GM12801 (cell line): ENCODE data around the gene TSPO2.

Experiments used
- TF ChIP-seq, protein P1 (sequence below): IDR thresholded peaks from one replicate; pipeline ENCODE4 v1.5.1; 2011; ENCODE audit warnings: control low read depth; ENCODE audit not compliant: insufficient read length; ENCODE audit errors: extremely low read depth

TSPO2 gene

DNA sequence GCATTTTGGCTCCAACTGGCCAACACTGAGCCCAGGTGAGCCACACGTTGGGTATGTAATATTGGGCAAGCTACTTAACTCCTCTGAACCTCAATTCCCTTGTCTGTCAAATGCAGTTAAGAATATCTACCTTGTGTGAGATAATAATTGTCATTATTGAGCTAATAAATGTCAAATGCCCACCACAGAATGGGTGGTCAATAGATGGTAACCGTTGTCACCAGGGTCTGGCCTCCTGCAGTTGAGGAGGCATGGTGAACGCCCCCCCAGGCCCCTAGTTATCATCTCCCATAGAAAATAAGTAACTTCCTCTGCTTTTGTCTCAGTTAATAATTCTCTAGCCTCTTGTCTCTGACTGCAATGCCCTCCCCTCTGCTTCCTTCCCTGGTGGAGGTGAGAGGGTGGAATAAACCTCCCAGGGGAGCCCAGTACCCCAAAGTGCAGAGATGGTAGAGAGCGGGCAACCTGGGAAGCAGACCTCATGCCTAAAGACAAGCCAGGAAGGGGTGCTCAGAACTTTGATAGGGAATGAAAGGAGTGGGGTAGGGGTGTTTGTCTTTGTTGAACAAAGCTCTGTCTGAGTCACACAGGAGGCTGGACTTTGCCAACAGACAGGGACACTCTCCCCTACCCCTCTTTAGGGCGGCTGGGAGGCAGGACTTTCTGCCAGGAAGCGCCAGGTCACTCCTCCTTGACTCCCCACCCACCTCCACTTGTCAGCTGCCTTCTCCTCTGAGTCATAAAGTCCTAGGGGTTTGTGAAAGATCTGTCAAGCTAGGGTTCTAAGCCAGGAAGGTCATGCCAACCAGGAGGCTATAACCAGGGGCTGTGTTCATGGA lies 1.9 kb upstream of the TSPO2 start:
- TF ChIP-seq, protein P1, sequence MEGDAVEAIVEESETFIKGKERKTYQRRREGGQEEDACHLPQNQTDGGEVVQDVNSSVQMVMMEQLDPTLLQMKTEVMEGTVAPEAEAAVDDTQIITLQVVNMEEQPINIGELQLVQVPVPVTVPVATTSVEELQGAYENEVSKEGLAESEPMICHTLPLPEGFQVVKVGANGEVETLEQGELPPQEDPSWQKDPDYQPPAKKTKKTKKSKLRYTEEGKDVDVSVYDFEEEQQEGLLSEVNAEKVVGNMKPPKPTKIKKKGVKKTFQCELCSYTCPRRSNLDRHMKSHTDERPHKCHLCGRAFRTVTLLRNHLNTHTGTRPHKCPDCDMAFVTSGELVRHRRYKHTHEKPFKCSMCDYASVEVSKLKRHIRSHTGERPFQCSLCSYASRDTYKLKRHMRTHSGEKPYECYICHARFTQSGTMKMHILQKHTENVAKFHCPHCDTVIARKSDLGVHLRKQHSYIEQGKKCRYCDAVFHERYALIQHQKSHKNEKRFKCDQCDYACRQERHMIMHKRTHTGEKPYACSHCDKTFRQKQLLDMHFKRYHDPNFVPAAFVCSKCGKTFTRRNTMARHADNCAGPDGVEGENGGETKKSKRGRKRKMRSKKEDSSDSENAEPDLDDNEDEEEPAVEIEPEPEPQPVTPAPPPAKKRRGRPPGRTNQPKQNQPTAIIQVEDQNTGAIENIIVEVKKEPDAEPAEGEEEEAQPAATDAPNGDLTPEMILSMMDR, result no peak

DNA sequence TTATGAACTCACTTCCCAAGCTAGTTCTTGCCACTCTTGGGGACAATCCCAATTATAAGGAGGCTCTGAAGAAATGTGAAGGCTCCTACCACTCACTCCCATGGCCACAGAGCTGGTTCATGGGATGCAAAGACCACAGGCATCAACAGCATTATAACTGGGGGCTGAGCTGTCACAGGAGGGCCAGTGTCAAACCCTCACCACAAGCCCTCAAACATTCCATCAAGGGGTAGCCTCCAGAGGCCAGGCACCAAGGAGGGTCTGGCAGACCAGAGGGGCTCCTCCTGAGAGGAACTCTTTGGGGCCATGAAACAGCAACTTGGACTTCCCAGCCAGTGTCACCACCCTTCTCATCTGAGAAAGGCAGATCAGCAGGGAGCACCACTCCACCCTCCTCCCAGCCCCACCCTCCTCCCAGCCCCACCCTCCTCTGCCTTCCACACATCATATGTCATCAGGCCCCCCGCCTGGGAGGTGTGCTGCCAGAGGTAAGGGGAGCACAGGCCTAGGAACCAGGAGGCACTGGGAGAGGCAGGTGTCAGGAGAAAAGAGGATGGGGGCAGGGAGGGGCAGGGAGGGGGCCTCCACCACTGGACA lies 1.2 kb upstream of the TSPO2 start:
- TF ChIP-seq, protein P1, result no peak

DNA sequence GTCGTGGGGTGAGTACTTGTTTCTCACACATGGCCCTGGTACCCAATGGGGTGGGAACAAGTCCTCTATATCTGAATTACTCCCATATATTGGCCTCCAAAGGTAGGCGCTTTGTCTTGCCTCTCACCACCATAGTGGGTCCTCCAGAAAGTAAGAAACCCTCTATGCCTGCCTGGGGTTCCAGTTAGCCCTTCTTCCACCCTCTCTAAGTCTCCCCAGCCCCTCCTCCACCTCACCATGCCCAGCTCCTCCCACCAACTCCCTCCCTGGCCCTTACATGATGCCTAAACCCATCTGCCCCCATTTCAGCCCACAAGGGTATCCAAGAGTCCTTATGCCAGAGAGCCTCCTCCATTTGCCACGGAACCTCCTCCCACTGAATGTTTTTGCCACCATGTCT lies 884 bp downstream of the TSPO2 start:
- TF ChIP-seq, protein P1, result no peak

DNA sequence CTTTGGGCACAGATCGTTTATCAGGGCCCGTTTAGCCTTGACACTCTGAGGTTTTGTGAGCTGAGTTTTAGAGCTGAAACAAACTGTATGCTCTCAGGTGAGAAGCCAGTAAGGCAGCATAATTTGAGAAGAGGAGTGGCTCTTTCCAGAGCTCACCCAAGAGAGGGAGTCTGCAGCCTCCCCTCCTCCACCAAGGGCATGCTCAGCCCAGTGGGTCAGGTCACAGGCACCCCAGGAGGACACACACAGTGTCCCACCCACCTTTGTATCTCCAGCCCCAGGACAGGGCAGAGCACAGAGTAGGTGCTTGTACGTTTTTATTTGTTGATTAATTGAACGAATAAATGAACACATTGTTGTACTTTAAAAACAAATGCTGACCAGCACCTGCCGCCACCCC lies 3.4 kb downstream of the TSPO2 start:
- TF ChIP-seq, protein P1, result no peak

DNA sequence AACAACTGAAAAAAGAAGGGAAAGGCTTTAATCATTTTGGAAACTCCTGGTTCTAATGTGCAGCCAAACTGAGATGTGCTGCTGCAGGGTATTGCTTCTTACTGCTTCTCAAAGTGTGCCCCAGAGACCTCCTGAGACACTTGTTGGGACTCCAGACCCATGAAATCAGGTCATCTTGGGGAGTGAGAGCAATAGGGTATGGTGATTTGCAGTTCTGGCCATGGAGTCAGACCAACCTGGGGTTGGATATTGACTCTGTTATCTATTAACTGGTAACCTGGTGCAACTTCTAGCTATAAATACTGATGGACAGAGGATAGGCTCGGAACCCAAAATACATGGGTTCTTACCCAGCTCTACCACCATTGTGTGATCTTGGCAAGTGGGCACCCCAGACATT lies 3.8 kb downstream of the TSPO2 start:
- TF ChIP-seq, protein P1, result no peak

DNA sequence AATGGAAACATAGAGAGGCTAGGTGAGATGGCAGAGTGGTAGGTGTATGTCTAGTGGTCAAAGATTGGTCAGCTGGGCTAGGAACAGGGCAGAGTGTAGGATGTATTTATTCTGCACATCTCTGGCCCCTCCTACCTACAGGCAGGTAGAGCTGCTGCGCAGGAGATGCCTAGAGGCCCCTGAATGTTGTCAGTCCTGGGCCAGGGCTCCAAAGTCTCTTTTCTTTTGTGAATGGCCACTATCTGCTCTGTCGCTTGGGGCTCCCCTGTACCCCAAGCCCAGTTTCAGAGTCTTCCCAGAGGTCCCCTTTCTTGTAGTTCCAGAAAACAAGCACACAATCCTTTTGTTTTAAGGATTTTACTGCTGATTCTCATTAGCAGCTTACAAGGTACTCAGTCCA lies 5.0 kb downstream of the TSPO2 start:
- TF ChIP-seq, protein P1, result no peak

DNA sequence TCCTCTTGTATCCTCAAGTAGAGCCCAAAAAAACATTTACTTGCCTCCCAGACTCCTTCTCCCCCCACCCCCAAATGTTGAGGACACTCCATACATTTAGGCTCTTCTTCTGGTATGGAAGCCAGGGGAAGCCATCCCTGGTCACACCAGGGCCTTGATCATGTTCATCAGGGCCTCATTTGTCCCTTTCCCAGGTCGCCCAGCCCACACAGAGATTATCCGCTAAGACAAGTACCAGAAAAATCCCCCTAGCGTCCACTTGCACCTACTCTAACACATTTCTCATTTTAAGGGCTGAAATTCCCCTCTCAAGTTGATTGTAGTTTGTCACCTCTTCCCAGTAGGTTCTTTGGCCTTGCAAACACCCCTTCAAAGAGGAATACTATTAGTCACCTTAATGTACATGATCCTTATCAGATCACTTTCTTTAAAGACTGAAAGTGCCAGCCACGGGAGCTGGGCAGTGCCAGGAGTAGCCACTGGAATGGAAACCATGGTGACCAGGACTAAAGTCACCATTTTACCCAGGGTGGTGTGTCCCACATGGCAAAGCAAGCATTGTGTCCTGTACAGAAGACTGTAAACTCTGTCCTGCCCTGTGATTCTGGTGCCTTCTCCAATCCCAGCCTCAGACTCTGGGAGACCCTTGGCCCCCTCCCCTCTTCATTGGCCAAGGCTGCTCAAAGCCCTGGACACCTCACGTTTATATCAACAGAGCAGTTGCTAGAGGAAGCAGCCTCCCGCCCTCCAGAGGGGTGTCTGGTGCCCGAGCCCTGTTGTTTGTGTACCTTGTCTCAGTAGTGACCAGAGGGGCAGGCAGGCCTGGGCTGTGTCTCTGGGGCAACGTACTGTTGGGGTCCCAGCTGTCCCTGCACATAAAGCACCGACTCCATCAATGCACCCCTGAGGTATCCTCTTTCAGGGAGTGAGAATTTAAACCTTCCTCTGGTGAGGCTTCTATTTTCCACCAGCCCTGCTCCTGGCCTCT lies 5.8 kb downstream of the TSPO2 start:
- TF ChIP-seq, protein P1, result no peak
